Liver (tissue), 9 donors: ENCODE data around the gene ACOT8. TPM values are rescaled to one million over a fixed set of nuclear protein-coding genes. Genes with fewer than 3 reads are reported as not detected.

Experiments used
- DNase-seq: peaks from one replicate; pipeline ENCODE4 v3.0.0-alpha.2; 2017; ENCODE audit warnings: low spot score
- H3K27ac ChIP-seq, 2 donors: one replicate each; pipeline ENCODE4 v1.7.0; 2013; ENCODE audit warnings: inconsistent platforms in 2 of 2, low read length in 2 of 2, control low read depth in 1 of 2, low read depth in 1 of 2, mild to moderate bottlenecking in 1 of 2
- H3K27me3 ChIP-seq, 4 donors: one replicate each; pipeline versions ENCODE4 v1.6.1 to v1.7.0; 2013; ENCODE audit warnings: low read length in 3 of 4, inconsistent platforms in 1 of 4, mild to moderate bottlenecking in 1 of 4, moderate library complexity in 1 of 4; ENCODE audit not compliant: control insufficient read depth in 4 of 4, insufficient read depth in 4 of 4
- H3K36me3 ChIP-seq, 4 donors: one replicate each; pipeline versions ENCODE4 v1.6.1 to v1.7.0; 2013; ENCODE audit warnings: low read length in 3 of 4, mild to moderate bottlenecking in 3 of 4, low read depth in 1 of 4, moderate library complexity in 1 of 4; ENCODE audit not compliant: control insufficient read depth in 4 of 4, insufficient read depth in 3 of 4
- H3K4me1 ChIP-seq, 4 donors: one replicate each; pipeline versions ENCODE4 v1.6.1 to v1.7.0; 2013; ENCODE audit warnings: low read length in 3 of 4, mild to moderate bottlenecking in 3 of 4, moderate library complexity in 1 of 4; ENCODE audit not compliant: control insufficient read depth in 4 of 4, insufficient read depth in 4 of 4
- H3K4me3 ChIP-seq, 3 donors: one replicate each; pipeline versions ENCODE4 v1.6.1 to v1.7.0; 2013; ENCODE audit warnings: low read length in 3 of 3, control low read depth in 1 of 3, low read depth in 1 of 3, mild to moderate bottlenecking in 1 of 3
- H3K9ac ChIP-seq, 2 donors: one replicate each; pipeline ENCODE4 v1.7.0; 2013; ENCODE audit warnings: low read length in 2 of 2, mild to moderate bottlenecking in 2 of 2, moderate library complexity in 2 of 2, control low read depth in 1 of 2, low read depth in 1 of 2
- H3K9me3 ChIP-seq, 4 donors: one replicate each; pipeline versions ENCODE4 v1.6.1 to v1.7.0; 2013; ENCODE audit warnings: low read length in 3 of 4; ENCODE audit not compliant: control insufficient read depth in 4 of 4
- EGR1 ChIP-seq, 2 donors: IDR thresholded peaks; 2 replicates each; pipeline ENCODE4 v1.6.1; 2016 to 2018; ENCODE audit warnings: antibody characterized with exemption in 2 of 2, low read depth in 2 of 2
- FOXA1 ChIP-seq: IDR thresholded peaks from 2 replicates; pipeline ENCODE4 v1.6.1; 2016; ENCODE audit warnings: antibody characterized with exemption
- FOXA2 ChIP-seq: IDR thresholded peaks from 2 replicates; pipeline ENCODE4 v1.6.1; 2016; ENCODE audit warnings: antibody characterized with exemption
- GABPA ChIP-seq, 2 donors: IDR thresholded peaks in 1 of 2; conservative IDR thresholded peaks in 1 of 2; 2 replicates each; pipeline ENCODE4 v1.6.1; 2016; ENCODE audit warnings: antibody characterized with exemption in 2 of 2, mild to moderate bottlenecking in 1 of 2, moderate library complexity in 1 of 2
- HNF4A ChIP-seq, 2 donors: conservative IDR thresholded peaks; 2 replicates each; pipeline ENCODE4 v1.6.1; 2016; ENCODE audit warnings: antibody characterized with exemption in 2 of 2, mild to moderate bottlenecking in 2 of 2
- HNF4G ChIP-seq: IDR thresholded peaks from 2 replicates; pipeline ENCODE4 v1.6.1; 2016; ENCODE audit warnings: antibody characterized with exemption
- MAX ChIP-seq: IDR thresholded peaks from 2 replicates; pipeline ENCODE4 v1.6.1; 2016; ENCODE audit warnings: antibody characterized with exemption
- NR2F2 ChIP-seq: IDR thresholded peaks from 2 replicates; pipeline ENCODE4 v1.6.1; 2016; ENCODE audit warnings: antibody characterized with exemption
- RAD21 ChIP-seq, 2 donors: IDR thresholded peaks; 2 replicates each; pipeline ENCODE4 v1.6.1; 2016; ENCODE audit warnings: antibody characterized with exemption in 2 of 2, mild to moderate bottlenecking in 2 of 2
- REST ChIP-seq: IDR thresholded peaks from 2 replicates; pipeline ENCODE4 v1.6.1; 2016; ENCODE audit warnings: antibody characterized with exemption, mild to moderate bottlenecking
- RXRA ChIP-seq, 2 donors: IDR thresholded peaks; 2 replicates each; pipeline ENCODE4 v1.6.1; 2017 to 2018; ENCODE audit warnings: antibody characterized with exemption in 2 of 2, mild to moderate bottlenecking in 1 of 2
- SP1 ChIP-seq: IDR thresholded peaks from 2 replicates; pipeline ENCODE4 v1.6.1; 2018; ENCODE audit warnings: antibody characterized with exemption, mild to moderate bottlenecking
- TAF1 ChIP-seq: conservative IDR thresholded peaks from 2 replicates; pipeline ENCODE4 v1.6.1; 2016; ENCODE audit warnings: antibody characterized with exemption, mild to moderate bottlenecking
- YY1 ChIP-seq: IDR thresholded peaks from 2 replicates; pipeline ENCODE4 v1.6.1; 2016; ENCODE audit warnings: antibody characterized with exemption, mild to moderate bottlenecking
- WGBS: extraction: QIAGEN DNeasy Blood & Tissue Kit; methylation state at CpG from one replicate; pipeline ENCODE4 v1.1.7; 2013; 5-methylcytosine and 5-hydroxymethylcytosine counted together
- polyA plus RNA-seq, 2 donors: library from polyadenylated mRNA; stranded (reverse) in 1 of 2; unstranded in 1 of 2; fragments of 200-250 nt in 1 of 2; fragments of >200 nt in 1 of 2; fragmentation: Nextera tagmentation in 1 of 2; extraction: Ambion mirVana in 1 of 2; gene quantifications; one replicate each; pipeline versions ENCODE4 v1.2.1 to v1.2.3, GENCODE V29; 2013 to 2015
- total RNA-seq, 2 donors: library from RNA; depleted of rRNA; stranded (reverse); fragments of >200 nt; gene quantifications; one replicate each; pipeline ENCODE4 v1.2.3, GENCODE V29; 2014
- TF ChIP-seq, protein P1 (sequence below): IDR thresholded peaks from 2 replicates; pipeline ENCODE4 v1.6.1; 2016; ENCODE audit warnings: antibody characterized with exemption
- TF ChIP-seq, protein P2 (sequence below): fragments of 150-350 bp; IDR thresholded peaks from 2 replicates; pipeline ENCODE4 v1.5.1; 2017; ENCODE audit warnings: improper control_type of control experiment, low read depth, low read length; ENCODE audit not compliant: missing input control
- TF ChIP-seq, protein P3 (sequence below): IDR thresholded peaks from 2 replicates; pipeline ENCODE4 v1.6.1; 2016; ENCODE audit warnings: antibody characterized with exemption
- donor health status: healthy.
- donor health status: healthy.
- donor health status: healthy.
- donor health status: healthy.
- donor health status: healthy.

ACOT8 gene
- total and polyA plus RNA-seq, 4 donors = 24.4 to 27.1 (median 24.5) TPM

GRCh38 chr20:45867819-45868176 is 10.6 kb upstream of the ACOT8 start:
- H3K36me3 ChIP-seq = no peaks in the 10 kb centered on the region
- peaks cover 0 to 4% (median 0%) of the 10 kb centered on the region in 4 donors for H3K4me1 ChIP-seq
- H3K9me3 ChIP-seq = no peaks in the 10 kb centered on the region
- TF ChIP-seq NR2F2 (no peak), MAX (no peak), HNF4A (conservative IDR thresholded peaks at IDR 0.05) (no peak), FOXA1 (no peak), FOXA2 (no peak)
- H3K9ac ChIP-seq = no peak overlapping the region
- no peak for DNase-seq
- no peaks in the 10 kb centered on the region for H3K27me3 ChIP-seq
- H3K4me3 ChIP-seq = no peak overlapping the region
- H3K27ac ChIP-seq = no peak overlapping the region

DNA sequence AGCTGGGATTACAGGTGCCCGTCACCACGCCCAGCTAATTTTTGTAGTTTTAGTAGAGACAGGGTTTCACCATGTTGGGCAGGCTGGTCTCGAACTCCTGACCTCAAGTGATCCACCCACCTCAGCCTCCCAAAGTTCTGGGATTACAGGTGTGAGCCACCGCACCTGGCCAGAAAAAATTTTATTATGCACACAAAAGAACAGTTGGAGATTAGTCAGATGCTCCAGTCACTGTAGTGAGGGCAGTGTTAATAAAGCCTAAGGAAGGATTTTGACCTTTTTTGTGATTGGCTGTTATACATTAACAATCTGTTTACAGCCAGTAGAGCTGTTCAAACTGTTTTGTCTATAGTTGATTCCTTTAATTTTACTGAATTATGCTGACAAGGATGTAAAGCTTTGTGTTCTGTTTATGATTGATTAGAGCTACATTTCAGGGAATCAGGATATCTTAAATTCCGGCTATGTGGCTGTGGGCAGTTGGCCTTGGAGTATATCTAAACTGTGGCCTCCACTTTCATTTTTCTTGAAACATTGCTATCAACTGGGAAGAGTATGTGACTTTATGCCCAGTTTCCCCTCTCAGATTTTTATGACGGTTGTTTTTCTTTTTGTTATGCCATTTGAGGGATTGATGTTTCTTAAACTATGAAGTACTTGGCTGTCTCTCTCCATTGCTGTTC is 10.1 kb upstream of the ACOT8 start:
- Histone ChIP-seq H3K9me3 (no peaks in the 10 kb centered on the region), H3K4me3 (no peak overlapping the region), H3K27me3 (no peaks in the 10 kb centered on the region), H3K9ac (no peak overlapping the region), H3K36me3 (no peaks in the 10 kb centered on the region), H3K4me1 (peaks cover 0 to 4% (median 0%) of the 10 kb centered on the region in 4 donors), H3K27ac (no peak overlapping the region)
- no peak for TF ChIP-seq EGR1 (IDR thresholded peaks at IDR 0.05; ENCODE audit: low read depth in 2 of 2)
- TF ChIP-seq HNF4G = no peak
- TF ChIP-seq GABPA (IDR thresholded peaks at IDR 0.05 in 1 of 2, conservative IDR thresholded peaks at IDR 0.05 in 1 of 2) = no peak
- TF ChIP-seq, protein P1, sequence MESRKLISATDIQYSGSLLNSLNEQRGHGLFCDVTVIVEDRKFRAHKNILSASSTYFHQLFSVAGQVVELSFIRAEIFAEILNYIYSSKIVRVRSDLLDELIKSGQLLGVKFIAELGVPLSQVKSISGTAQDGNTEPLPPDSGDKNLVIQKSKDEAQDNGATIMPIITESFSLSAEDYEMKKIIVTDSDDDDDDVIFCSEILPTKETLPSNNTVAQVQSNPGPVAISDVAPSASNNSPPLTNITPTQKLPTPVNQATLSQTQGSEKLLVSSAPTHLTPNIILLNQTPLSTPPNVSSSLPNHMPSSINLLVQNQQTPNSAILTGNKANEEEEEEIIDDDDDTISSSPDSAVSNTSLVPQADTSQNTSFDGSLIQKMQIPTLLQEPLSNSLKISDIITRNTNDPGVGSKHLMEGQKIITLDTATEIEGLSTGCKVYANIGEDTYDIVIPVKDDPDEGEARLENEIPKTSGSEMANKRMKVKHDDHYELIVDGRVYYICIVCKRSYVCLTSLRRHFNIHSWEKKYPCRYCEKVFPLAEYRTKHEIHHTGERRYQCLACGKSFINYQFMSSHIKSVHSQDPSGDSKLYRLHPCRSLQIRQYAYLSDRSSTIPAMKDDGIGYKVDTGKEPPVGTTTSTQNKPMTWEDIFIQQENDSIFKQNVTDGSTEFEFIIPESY = no peak
- no peak for TF ChIP-seq TAF1
- TF ChIP-seq HNF4A (conservative IDR thresholded peaks at IDR 0.05) = no peak
- TF ChIP-seq MAX = no peak
- TF ChIP-seq, protein P2, sequence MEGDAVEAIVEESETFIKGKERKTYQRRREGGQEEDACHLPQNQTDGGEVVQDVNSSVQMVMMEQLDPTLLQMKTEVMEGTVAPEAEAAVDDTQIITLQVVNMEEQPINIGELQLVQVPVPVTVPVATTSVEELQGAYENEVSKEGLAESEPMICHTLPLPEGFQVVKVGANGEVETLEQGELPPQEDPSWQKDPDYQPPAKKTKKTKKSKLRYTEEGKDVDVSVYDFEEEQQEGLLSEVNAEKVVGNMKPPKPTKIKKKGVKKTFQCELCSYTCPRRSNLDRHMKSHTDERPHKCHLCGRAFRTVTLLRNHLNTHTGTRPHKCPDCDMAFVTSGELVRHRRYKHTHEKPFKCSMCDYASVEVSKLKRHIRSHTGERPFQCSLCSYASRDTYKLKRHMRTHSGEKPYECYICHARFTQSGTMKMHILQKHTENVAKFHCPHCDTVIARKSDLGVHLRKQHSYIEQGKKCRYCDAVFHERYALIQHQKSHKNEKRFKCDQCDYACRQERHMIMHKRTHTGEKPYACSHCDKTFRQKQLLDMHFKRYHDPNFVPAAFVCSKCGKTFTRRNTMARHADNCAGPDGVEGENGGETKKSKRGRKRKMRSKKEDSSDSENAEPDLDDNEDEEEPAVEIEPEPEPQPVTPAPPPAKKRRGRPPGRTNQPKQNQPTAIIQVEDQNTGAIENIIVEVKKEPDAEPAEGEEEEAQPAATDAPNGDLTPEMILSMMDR = no peak
- 77% methylated on average over 6 of the region's 6 CpGs for WGBS
- DNase-seq = no peak

DNA sequence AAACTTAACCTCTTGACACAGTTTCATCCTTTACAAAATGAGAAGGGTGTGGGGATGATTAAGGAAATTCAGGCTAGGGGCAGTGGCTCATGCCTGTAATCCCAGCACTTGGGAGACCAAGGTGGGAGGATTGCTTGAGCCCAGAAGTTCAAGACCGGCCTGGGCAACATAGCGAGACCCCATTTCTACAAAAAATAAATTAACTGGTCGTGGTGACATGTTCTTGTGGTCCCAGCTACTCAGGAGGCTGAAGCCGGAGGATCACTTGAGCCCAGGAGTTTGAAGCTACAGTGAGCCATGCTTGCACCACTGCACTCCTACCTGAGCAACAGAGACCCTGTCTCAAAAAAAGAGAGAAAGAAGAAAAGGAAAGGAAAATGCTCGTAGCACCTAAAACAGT is 9.3 kb upstream of the ACOT8 start:
- H3K27ac ChIP-seq = no peak overlapping the region
- no peak for DNase-seq
- H3K4me1 ChIP-seq = peaks cover 0 to 4% (median 0%) of the 10 kb centered on the region in 4 donors
- no peak overlapping the region for H3K4me3 ChIP-seq
- H3K9me3 ChIP-seq = no peaks in the 10 kb centered on the region
- WGBS = 97% methylated on average over 5 of the region's 5 CpGs
- H3K36me3 ChIP-seq = no peaks in the 10 kb centered on the region
- no peaks in the 10 kb centered on the region for H3K27me3 ChIP-seq
- H3K9ac ChIP-seq = no peak overlapping the region
- TF ChIP-seq MAX = no peak
- no peak for TF ChIP-seq RAD21 (IDR thresholded peaks at IDR 0.05)
- no peak for TF ChIP-seq TAF1
- TF ChIP-seq HNF4G = no peak
- TF ChIP-seq RXRA (IDR thresholded peaks at IDR 0.05) = no peak
- no peak for TF ChIP-seq NR2F2
- TF ChIP-seq SP1 = no peak
- TF ChIP-seq, protein P3, sequence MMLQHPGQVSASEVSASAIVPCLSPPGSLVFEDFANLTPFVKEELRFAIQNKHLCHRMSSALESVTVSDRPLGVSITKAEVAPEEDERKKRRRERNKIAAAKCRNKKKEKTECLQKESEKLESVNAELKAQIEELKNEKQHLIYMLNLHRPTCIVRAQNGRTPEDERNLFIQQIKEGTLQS = no peak
- TF ChIP-seq HNF4A (conservative IDR thresholded peaks at IDR 0.05) = no peak
- TF ChIP-seq FOXA1 = no peak
- TF ChIP-seq FOXA2 = no peak
- no peak for TF ChIP-seq YY1
- no peak for TF ChIP-seq EGR1 (IDR thresholded peaks at IDR 0.05; ENCODE audit: low read depth in 2 of 2)
- no peak for TF ChIP-seq REST
